H1 (cell line): Measurements from ENCODE around the gene C17orf107. TPM values are rescaled to one million over a fixed set of nuclear protein-coding genes. Genes with fewer than 3 reads are reported as not detected.
A peak's percentile ranks its signal among the peaks of the same experiment; 100 is the strongest.

Experiments used
- CTCF ChIA-PET: fragments of 300-600 bp; sonication (Branson Sonifier 250); formaldehyde crosslinking; loops from one replicate; lab custom pipeline; 2021; ENCODE audit not compliant: partially characterized antibody; lab: Charles Lee
- POLR2A ChIA-PET: fragments of 300-600 bp; sonication (Branson Sonifier 250); formaldehyde crosslinking; loops from one replicate; lab custom pipeline; 2021; ENCODE audit warnings: inconsistent platforms; ENCODE audit not compliant: partially characterized antibody; lab: Charles Lee
- DNase-seq, 2 experiments: peaks; one replicate each; pipeline versions ENCODE4 v3.0.0 to v3.0.0-alpha.2; 2010 to 2022; ENCODE audit warnings: low spot score in 2 of 2, low read depth in 1 of 2, mixed read lengths in 1 of 2
- FAIRE-seq: peaks from 2 replicates; lab custom pipeline; 2011; peaks lifted over from hg19 to GRCh38; lab: Jason Lieb, UNC
- H2AFZ ChIP-seq: 2 replicates; pipeline ENCODE4 v1.8.1; 2012; ENCODE audit warnings: low read length, inconsistent platforms
- H2AK5ac ChIP-seq: 2 replicates; pipeline ENCODE4 v1.6.1; 2013; ENCODE audit warnings: low read depth, low read length
- H2BK120ac ChIP-seq: replicated peaks from 2 replicates; pipeline ENCODE3; 2013; ENCODE audit warnings: low read depth, low read length, inconsistent platforms
- H2BK12ac ChIP-seq: 2 replicates; pipeline ENCODE4 v1.6.1; 2013; ENCODE audit warnings: low read depth, low read length
- H2BK15ac ChIP-seq: 2 replicates; pipeline ENCODE4 v1.6.1; 2013; ENCODE audit warnings: low read length
- H2BK20ac ChIP-seq: 2 replicates; pipeline ENCODE4 v1.6.1; 2013; ENCODE audit warnings: low read length
- H2BK5ac ChIP-seq: 2 replicates; pipeline ENCODE4 v1.6.1; 2013; ENCODE audit warnings: low read depth, low read length
- H3K14ac ChIP-seq: 2 replicates; pipeline ENCODE4 v1.6.1; 2013; ENCODE audit warnings: inconsistent platforms; ENCODE audit not compliant: insufficient read length
- H3K18ac ChIP-seq: 2 replicates; pipeline ENCODE4 v1.6.1; 2013; ENCODE audit warnings: low read length; ENCODE audit errors: extremely low read depth
- H3K23ac ChIP-seq: 2 replicates; pipeline ENCODE4 v1.6.1; 2013; ENCODE audit warnings: inconsistent platforms; ENCODE audit not compliant: insufficient read length
- H3K23me2 ChIP-seq: 2 replicates; pipeline ENCODE4 v1.6.1; 2013; ENCODE audit warnings: low read depth, low read length
- H3K27ac ChIP-seq: 2 replicates; pipeline ENCODE4 v1.6.1; 2011; ENCODE audit warnings: low read depth, low read length, inconsistent platforms
- H3K27me3 ChIP-seq, 4 experiments: replicated peaks in 1 of 4; 1 replicate in 1 of 4; 2 replicates in 3 of 4; pipeline versions ENCODE4 v1.6.1 to v1.8.1; 2011 to 2013; ENCODE audit warnings: low read length in 3 of 4, mild to moderate bottlenecking in 3 of 4, inconsistent platforms in 2 of 4, mixed read lengths in 2 of 4, moderate library complexity in 1 of 4; ENCODE audit not compliant: control insufficient read depth in 3 of 4, insufficient read depth in 3 of 4; ENCODE audit errors: extremely low read depth in 1 of 4
- H3K36me3 ChIP-seq, 4 experiments: 2 replicates each; pipeline versions ENCODE4 v1.6.1 to v1.8.1; 2011 to 2013; ENCODE audit warnings: mild to moderate bottlenecking in 4 of 4, low read length in 3 of 4, moderate library complexity in 2 of 4, control low read depth in 1 of 4, inconsistent platforms in 1 of 4; ENCODE audit not compliant: insufficient read depth in 4 of 4, control insufficient read depth in 2 of 4
- H3K4ac ChIP-seq: replicated peaks from 2 replicates; pipeline ENCODE3; 2013; ENCODE audit warnings: low read length, low read depth, mixed read lengths, inconsistent platforms; ENCODE audit not compliant: insufficient read length
- H3K4me1 ChIP-seq, 4 experiments: replicated peaks in 1 of 4; 1 replicate in 1 of 4; 2 replicates in 3 of 4; pipeline versions ENCODE4 v1.6.1 to v1.8.1; 2011 to 2013; ENCODE audit warnings: low read length in 3 of 4, inconsistent platforms in 2 of 4, mixed read lengths in 1 of 4; ENCODE audit not compliant: insufficient read depth in 4 of 4, control insufficient read depth in 3 of 4
- H3K4me2 ChIP-seq, 2 experiments: 2 replicates each; pipeline versions ENCODE4 v1.6.1 to v1.8.1; 2011 to 2013; ENCODE audit warnings: low read depth in 2 of 2, low read length in 2 of 2, control low read depth in 1 of 2, inconsistent platforms in 1 of 2, mild to moderate bottlenecking in 1 of 2; ENCODE audit not compliant: insufficient read depth in 1 of 2
- H3K4me3 ChIP-seq, 4 experiments: fragments of 200-600, 300-600 bp in 1 of 4; sonication (generic), shearing (Covaris generic), sonication (Bioruptor Twin) in 1 of 4; 2 replicates each; pipeline versions ENCODE4 v1.5.1 to v1.8.1; 2011 to 2016; ENCODE audit warnings: low read length in 4 of 4, low read depth in 3 of 4, control low read depth in 2 of 4, inconsistent platforms in 2 of 4, mild to moderate bottlenecking in 2 of 4, mixed read lengths in 1 of 4, moderate library complexity in 1 of 4; ENCODE audit not compliant: insufficient read depth in 2 of 4; ENCODE audit errors: extremely low read depth in 1 of 4
- H3K56ac ChIP-seq: replicated peaks from 2 replicates; pipeline ENCODE3; 2013; ENCODE audit warnings: low read depth, mild to moderate bottlenecking, mixed read lengths, low read length, inconsistent platforms; ENCODE audit not compliant: insufficient read length
- H3K79me1 ChIP-seq: 2 replicates; pipeline ENCODE4 v1.6.1; 2013; ENCODE audit warnings: low read depth, low read length, control low read depth
- H3K79me2 ChIP-seq, 2 experiments: 2 replicates each; pipeline versions ENCODE4 v1.6.1 to v1.8.1; 2012 to 2013; ENCODE audit warnings: low read length in 2 of 2, mild to moderate bottlenecking in 2 of 2, inconsistent platforms in 1 of 2; ENCODE audit not compliant: insufficient read depth in 2 of 2, control insufficient read depth in 1 of 2
- H3K9ac ChIP-seq, 4 experiments: replicated peaks in 1 of 4; 1 replicate in 1 of 4; 2 replicates in 3 of 4; pipeline versions ENCODE4 v1.6.1 to v1.8.1; 2011 to 2013; ENCODE audit warnings: low read depth in 3 of 4, low read length in 3 of 4, control low read depth in 2 of 4, mild to moderate bottlenecking in 2 of 4, moderate library complexity in 2 of 4, inconsistent platforms in 1 of 4; ENCODE audit errors: extremely low read depth in 1 of 4
- H3K9me3 ChIP-seq, 2 experiments: 2 replicates each; pipeline versions ENCODE4 v1.6.1 to v1.8.1; 2012 to 2013; ENCODE audit warnings: mild to moderate bottlenecking in 2 of 2, moderate library complexity in 2 of 2, control low read depth in 1 of 2, inconsistent platforms in 1 of 2, low read depth in 1 of 2, low read length in 1 of 2, mixed read lengths in 1 of 2; ENCODE audit not compliant: insufficient read depth in 2 of 2
- H4K20me1 ChIP-seq, 2 experiments: replicated peaks in 1 of 2; 2 replicates each; pipeline versions ENCODE3 to v1.8.1; 2011 to 2013; ENCODE audit warnings: inconsistent platforms in 2 of 2, low read length in 2 of 2, mild to moderate bottlenecking in 1 of 2; ENCODE audit not compliant: insufficient read depth in 2 of 2, control insufficient read depth in 1 of 2
- H4K5ac ChIP-seq: 2 replicates; pipeline ENCODE4 v1.6.1; 2013; ENCODE audit warnings: low read length, low read depth, mixed read lengths, inconsistent platforms; ENCODE audit not compliant: insufficient read length
- H4K8ac ChIP-seq: 2 replicates; pipeline ENCODE4 v1.8.0; 2013; ENCODE audit warnings: mild to moderate bottlenecking, moderate library complexity, low read length, inconsistent platforms; ENCODE audit not compliant: insufficient read depth; ENCODE audit errors: extremely low read depth
- H4K91ac ChIP-seq: replicated peaks from 2 replicates; pipeline ENCODE3; 2013; ENCODE audit warnings: low read length, mixed read lengths, inconsistent platforms; ENCODE audit not compliant: insufficient read length
- WGBS, 2 experiments: shearing (Covaris generic) in 1 of 2; methylation state at CpG; one replicate each; pipeline versions ENCODE4 v1.1.6 to v1.1.7; 2013 to 2015; ENCODE audit warnings: low lambda C conversion rate in 2 of 2, mixed read lengths in 2 of 2, inconsistent platforms in 1 of 2, low coverage in 1 of 2, missing lambda C conversion rate in 1 of 2; ENCODE audit not compliant: insufficient replicate concordance in 2 of 2, insufficient coverage in 1 of 2, insufficient read length in 1 of 2; ENCODE audit errors: extremely low coverage in 1 of 2, missing lambda C conversion rate in 1 of 2; 5-methylcytosine and 5-hydroxymethylcytosine counted together
- polyA plus RNA-seq, 7 experiments: library from polyadenylated mRNA; depleted of rRNA in 3 of 7; stranded (reverse) in 5 of 7; unstranded in 2 of 7; fragments of >200 nt in 5 of 7; fragments of 200-250 nt in 2 of 7; gene quantifications; 1 replicate in 5 of 7; 2 replicates in 1 of 7; 4 replicates in 1 of 7; pipeline versions ENCODE4 v1.2.1 to v1.2.3, GENCODE V29; 2011 to 2013; ENCODE audit warnings: missing spikeins in 2 of 7, mixed read lengths in 2 of 7
- total RNA-seq: library from RNA; stranded (reverse); fragmentation: NEBNext Ultra II Directional; extraction: Animal tissue kit (Norgen Biotek cat#: 25700); gene quantifications from 2 replicates; pipeline ENCODE4 v1.2.1, GENCODE V29; 2021

C17orf107 gene
- total and polyA plus RNA-seq, 2 of the 8 experiments (the other 6 are each of a cell fraction or from before 2014, with no cell fraction given) = 0.39 to 0.45 TPM

DNA sequence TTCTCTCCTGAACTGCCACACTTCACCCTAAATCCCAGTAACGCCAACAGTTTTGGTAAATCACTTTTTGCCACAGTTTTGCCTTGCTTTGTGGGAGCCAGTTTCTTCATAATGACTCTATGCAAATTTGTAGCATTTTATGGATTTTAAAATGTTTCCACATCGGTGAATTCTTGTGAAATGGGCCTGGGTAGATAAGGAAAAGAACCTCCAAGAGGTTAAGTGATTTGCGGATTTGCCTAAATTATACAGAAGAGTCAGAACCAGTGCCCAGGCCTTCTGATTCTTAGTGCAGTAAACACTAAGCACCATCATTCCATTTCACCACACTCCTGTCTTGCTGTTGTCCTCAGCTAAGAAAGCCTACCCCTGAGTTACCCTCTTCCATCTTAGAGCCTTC lies 48.3 kb upstream of the C17orf107 start:
- Histone ChIP-seq H3K79me1 (peaks cover 13% of the 10 kb centered on the region), H4K8ac (peak overlapping the region; percentile 75; the same call in 1 of the 2 replicates), H2BK15ac (peak overlapping the region; percentile 6; the same call in 1 of the 2 replicates), H3K4ac (no peak overlapping the region), H3K4me1 (peaks cover 14 to 37% (median 29%) of the 10 kb centered on the region in 4 experiments), H3K79me2 (peaks cover 4 to 54% of the 10 kb centered on the region in 2 experiments), H3K56ac (no peak overlapping the region), H2BK20ac (no peak overlapping the region), H3K9me3 (no peaks in the 10 kb centered on the region), H3K18ac (no peak overlapping the region), H4K20me1 (no peaks in the 10 kb centered on the region), H4K91ac (peak overlapping the region; percentile 75), H2BK12ac (peak overlapping the region; percentile 32; the same call in 1 of the 2 replicates), H2BK5ac (no peak overlapping the region), H2AK5ac (peak overlapping the region; percentile 54; the same call in 1 of the 2 replicates), H3K27ac (no peak overlapping the region), H3K4me3 (no peak overlapping the region), H3K36me3 (no peaks in the 10 kb centered on the region; a peak in 1 of 8 replicates), H3K14ac (no peak overlapping the region), H2AFZ (no peak overlapping the region), H3K23ac (no peak overlapping the region), H3K23me2 (peaks cover 7% of the 10 kb centered on the region; the same call in 1 of the 2 replicates), H3K4me2 (no peak overlapping the region; a peak in 1 of 4 replicates), H4K5ac (no peak overlapping the region), H2BK120ac (no peak overlapping the region), H3K27me3 (no peaks in the 10 kb centered on the region), H3K9ac (no peak overlapping the region; a peak in 1 of 7 replicates)
- CTCF ChIA-PET = interaction anchor here (1.2 to 1.5 kb wide), 2 partner anchors 14 to 18 kb away, joined by 3 to 4 read pairs; partner anchors contain the start of gene MINK1
- FAIRE-seq (no peak), DNase-seq (no peak)
- WGBS, 2 experiments = 84% methylated on average over 3 of the region's 3 CpGs; no CpG with 5 or more reads in 1 of the 2 experiments
- POLR2A ChIA-PET = interaction anchor here (1.5 to 3.1 kb wide), 3 partner anchors 8 to 13 kb away, joined by 3 to 15 read pairs (median 5); no protein-coding TSS in a partner anchor
